ENCODE results near the gene IFT81.

GRCh38 chr12:110185626-110186025 is 61.5 kb downstream of the IFT81 start:
- TF ChIP-seq CTCF (IDR thresholded peaks at IDR 0.05) = no peak
- no peak for TF ChIP-seq POLR2AphosphoS5 (IDR thresholded peaks at IDR 0.05)

Measured in sigmoid colon (tissue), 4 donors.